H1 (cell line): ENCODE measurements around the gene LMAN1L. TPM values are rescaled to one million over a fixed set of nuclear protein-coding genes. Genes with fewer than 3 reads are reported as not detected.

Experiments
- CTCF ChIA-PET: fragments of 300-600 bp; sonication (Branson Sonifier 250); formaldehyde crosslinking; loops from one replicate; lab custom pipeline; 2021; ENCODE audit not compliant: partially characterized antibody; lab: Charles Lee
- POLR2A ChIA-PET: fragments of 300-600 bp; sonication (Branson Sonifier 250); formaldehyde crosslinking; loops from one replicate; lab custom pipeline; 2021; ENCODE audit warnings: inconsistent platforms; ENCODE audit not compliant: partially characterized antibody; lab: Charles Lee
- DNase-seq, 2 experiments: peaks; one replicate each; pipeline versions ENCODE4 v3.0.0 to v3.0.0-alpha.2; 2010 to 2022; ENCODE audit warnings: low spot score in 2 of 2, low read depth in 1 of 2, mixed read lengths in 1 of 2
- FAIRE-seq: peaks from 2 replicates; lab custom pipeline; 2011; peaks lifted over from hg19 to GRCh38; lab: Jason Lieb, UNC
- H2AFZ ChIP-seq: 2 replicates; pipeline ENCODE4 v1.8.1; 2012; ENCODE audit warnings: low read length, inconsistent platforms
- H2AK5ac ChIP-seq: 2 replicates; pipeline ENCODE4 v1.6.1; 2013; ENCODE audit warnings: low read depth, low read length
- H2BK120ac ChIP-seq: replicated peaks from 2 replicates; pipeline ENCODE3; 2013; ENCODE audit warnings: low read depth, low read length, inconsistent platforms
- H2BK12ac ChIP-seq: 2 replicates; pipeline ENCODE4 v1.6.1; 2013; ENCODE audit warnings: low read depth, low read length
- H2BK15ac ChIP-seq: 2 replicates; pipeline ENCODE4 v1.6.1; 2013; ENCODE audit warnings: low read length
- H2BK20ac ChIP-seq: 2 replicates; pipeline ENCODE4 v1.6.1; 2013; ENCODE audit warnings: low read length
- H2BK5ac ChIP-seq: 2 replicates; pipeline ENCODE4 v1.6.1; 2013; ENCODE audit warnings: low read depth, low read length
- H3K14ac ChIP-seq: 2 replicates; pipeline ENCODE4 v1.6.1; 2013; ENCODE audit warnings: inconsistent platforms; ENCODE audit not compliant: insufficient read length
- H3K18ac ChIP-seq: 2 replicates; pipeline ENCODE4 v1.6.1; 2013; ENCODE audit warnings: low read length; ENCODE audit errors: extremely low read depth
- H3K23ac ChIP-seq: 2 replicates; pipeline ENCODE4 v1.6.1; 2013; ENCODE audit warnings: inconsistent platforms; ENCODE audit not compliant: insufficient read length
- H3K23me2 ChIP-seq: 2 replicates; pipeline ENCODE4 v1.6.1; 2013; ENCODE audit warnings: low read depth, low read length
- H3K27ac ChIP-seq: 2 replicates; pipeline ENCODE4 v1.6.1; 2011; ENCODE audit warnings: low read depth, low read length, inconsistent platforms
- H3K27me3 ChIP-seq, 4 experiments: replicated peaks in 1 of 4; 1 replicate in 1 of 4; 2 replicates in 3 of 4; pipeline versions ENCODE4 v1.6.1 to v1.8.1; 2011 to 2013; ENCODE audit warnings: low read length in 3 of 4, mild to moderate bottlenecking in 3 of 4, inconsistent platforms in 2 of 4, mixed read lengths in 2 of 4, moderate library complexity in 1 of 4; ENCODE audit not compliant: control insufficient read depth in 3 of 4, insufficient read depth in 3 of 4; ENCODE audit errors: extremely low read depth in 1 of 4
- H3K36me3 ChIP-seq, 4 experiments: 2 replicates each; pipeline versions ENCODE4 v1.6.1 to v1.8.1; 2011 to 2013; ENCODE audit warnings: mild to moderate bottlenecking in 4 of 4, low read length in 3 of 4, moderate library complexity in 2 of 4, control low read depth in 1 of 4, inconsistent platforms in 1 of 4; ENCODE audit not compliant: insufficient read depth in 4 of 4, control insufficient read depth in 2 of 4
- H3K4ac ChIP-seq: replicated peaks from 2 replicates; pipeline ENCODE3; 2013; ENCODE audit warnings: low read length, low read depth, mixed read lengths, inconsistent platforms; ENCODE audit not compliant: insufficient read length
- H3K4me1 ChIP-seq, 4 experiments: replicated peaks in 1 of 4; 1 replicate in 1 of 4; 2 replicates in 3 of 4; pipeline versions ENCODE4 v1.6.1 to v1.8.1; 2011 to 2013; ENCODE audit warnings: low read length in 3 of 4, inconsistent platforms in 2 of 4, mixed read lengths in 1 of 4; ENCODE audit not compliant: insufficient read depth in 4 of 4, control insufficient read depth in 3 of 4
- H3K4me2 ChIP-seq, 2 experiments: 2 replicates each; pipeline versions ENCODE4 v1.6.1 to v1.8.1; 2011 to 2013; ENCODE audit warnings: low read depth in 2 of 2, low read length in 2 of 2, control low read depth in 1 of 2, inconsistent platforms in 1 of 2, mild to moderate bottlenecking in 1 of 2; ENCODE audit not compliant: insufficient read depth in 1 of 2
- H3K4me3 ChIP-seq, 4 experiments: fragments of 200-600, 300-600 bp in 1 of 4; sonication (generic), shearing (Covaris generic), sonication (Bioruptor Twin) in 1 of 4; 2 replicates each; pipeline versions ENCODE4 v1.5.1 to v1.8.1; 2011 to 2016; ENCODE audit warnings: low read length in 4 of 4, low read depth in 3 of 4, control low read depth in 2 of 4, inconsistent platforms in 2 of 4, mild to moderate bottlenecking in 2 of 4, mixed read lengths in 1 of 4, moderate library complexity in 1 of 4; ENCODE audit not compliant: insufficient read depth in 2 of 4; ENCODE audit errors: extremely low read depth in 1 of 4
- H3K56ac ChIP-seq: replicated peaks from 2 replicates; pipeline ENCODE3; 2013; ENCODE audit warnings: low read depth, mild to moderate bottlenecking, mixed read lengths, low read length, inconsistent platforms; ENCODE audit not compliant: insufficient read length
- H3K79me1 ChIP-seq: 2 replicates; pipeline ENCODE4 v1.6.1; 2013; ENCODE audit warnings: low read depth, low read length, control low read depth
- H3K79me2 ChIP-seq, 2 experiments: 2 replicates each; pipeline versions ENCODE4 v1.6.1 to v1.8.1; 2012 to 2013; ENCODE audit warnings: low read length in 2 of 2, mild to moderate bottlenecking in 2 of 2, inconsistent platforms in 1 of 2; ENCODE audit not compliant: insufficient read depth in 2 of 2, control insufficient read depth in 1 of 2
- H3K9ac ChIP-seq, 4 experiments: replicated peaks in 1 of 4; 1 replicate in 1 of 4; 2 replicates in 3 of 4; pipeline versions ENCODE4 v1.6.1 to v1.8.1; 2011 to 2013; ENCODE audit warnings: low read depth in 3 of 4, low read length in 3 of 4, control low read depth in 2 of 4, mild to moderate bottlenecking in 2 of 4, moderate library complexity in 2 of 4, inconsistent platforms in 1 of 4; ENCODE audit errors: extremely low read depth in 1 of 4
- H3K9me3 ChIP-seq, 2 experiments: 2 replicates each; pipeline versions ENCODE4 v1.6.1 to v1.8.1; 2012 to 2013; ENCODE audit warnings: mild to moderate bottlenecking in 2 of 2, moderate library complexity in 2 of 2, control low read depth in 1 of 2, inconsistent platforms in 1 of 2, low read depth in 1 of 2, low read length in 1 of 2, mixed read lengths in 1 of 2; ENCODE audit not compliant: insufficient read depth in 2 of 2
- H4K20me1 ChIP-seq, 2 experiments: replicated peaks in 1 of 2; 2 replicates each; pipeline versions ENCODE3 to v1.8.1; 2011 to 2013; ENCODE audit warnings: inconsistent platforms in 2 of 2, low read length in 2 of 2, mild to moderate bottlenecking in 1 of 2; ENCODE audit not compliant: insufficient read depth in 2 of 2, control insufficient read depth in 1 of 2
- H4K5ac ChIP-seq: 2 replicates; pipeline ENCODE4 v1.6.1; 2013; ENCODE audit warnings: low read length, low read depth, mixed read lengths, inconsistent platforms; ENCODE audit not compliant: insufficient read length
- H4K8ac ChIP-seq: 2 replicates; pipeline ENCODE4 v1.8.0; 2013; ENCODE audit warnings: mild to moderate bottlenecking, moderate library complexity, low read length, inconsistent platforms; ENCODE audit not compliant: insufficient read depth; ENCODE audit errors: extremely low read depth
- H4K91ac ChIP-seq: replicated peaks from 2 replicates; pipeline ENCODE3; 2013; ENCODE audit warnings: low read length, mixed read lengths, inconsistent platforms; ENCODE audit not compliant: insufficient read length
- CEBPB ChIP-seq: IDR thresholded peaks from 2 replicates; pipeline ENCODE4 v1.6.1; 2012; ENCODE audit warnings: low read depth, low read length
- JUN ChIP-seq: IDR thresholded peaks from 2 replicates; pipeline ENCODE4 v1.6.1; 2011; ENCODE audit warnings: low read depth, mild to moderate bottlenecking, improper control_type of control experiment, low read length
- RAD21 ChIP-seq, 2 experiments: IDR thresholded peaks in 1 of 2; conservative IDR thresholded peaks in 1 of 2; 2 replicates each; pipeline ENCODE4 v1.6.1; 2011; ENCODE audit warnings: low read depth in 2 of 2, low read length in 2 of 2, improper control_type of control experiment in 1 of 2, inconsistent platforms in 1 of 2, mild to moderate bottlenecking in 1 of 2, moderate library complexity in 1 of 2
- SIN3A ChIP-seq, 2 experiments: IDR thresholded peaks in 1 of 2; conservative IDR thresholded peaks in 1 of 2; 2 replicates each; pipeline ENCODE4 v1.6.1; 2011 to 2012; ENCODE audit warnings: low read length in 2 of 2, improper control_type of control experiment in 1 of 2, low read depth in 1 of 2, mild to moderate bottlenecking in 1 of 2
- WGBS, 2 experiments: shearing (Covaris generic) in 1 of 2; methylation state at CpG; one replicate each; pipeline versions ENCODE4 v1.1.6 to v1.1.7; 2013 to 2015; ENCODE audit warnings: low lambda C conversion rate in 2 of 2, mixed read lengths in 2 of 2, inconsistent platforms in 1 of 2, low coverage in 1 of 2, missing lambda C conversion rate in 1 of 2; ENCODE audit not compliant: insufficient replicate concordance in 2 of 2, insufficient coverage in 1 of 2, insufficient read length in 1 of 2; ENCODE audit errors: extremely low coverage in 1 of 2, missing lambda C conversion rate in 1 of 2; 5-methylcytosine and 5-hydroxymethylcytosine counted together
- polyA plus RNA-seq, 7 experiments: library from polyadenylated mRNA; depleted of rRNA in 3 of 7; stranded (reverse) in 5 of 7; unstranded in 2 of 7; fragments of >200 nt in 5 of 7; fragments of 200-250 nt in 2 of 7; gene quantifications; 1 replicate in 5 of 7; 2 replicates in 1 of 7; 4 replicates in 1 of 7; pipeline versions ENCODE4 v1.2.1 to v1.2.3, GENCODE V29; 2011 to 2013; ENCODE audit warnings: missing spikeins in 2 of 7, mixed read lengths in 2 of 7
- total RNA-seq: library from RNA; stranded (reverse); fragmentation: NEBNext Ultra II Directional; extraction: Animal tissue kit (Norgen Biotek cat#: 25700); gene quantifications from 2 replicates; pipeline ENCODE4 v1.2.1, GENCODE V29; 2021
- TF ChIP-seq, protein P1 (sequence below): IDR thresholded peaks from 2 replicates; pipeline ENCODE4 v1.6.1; 2012; ENCODE audit warnings: inconsistent platforms
- TF ChIP-seq, protein P2 (sequence below): IDR thresholded peaks from 2 replicates; pipeline ENCODE4 v1.6.1; 2012; ENCODE audit warnings: inconsistent platforms
- TF ChIP-seq, protein P3 (sequence below), 3 experiments: IDR thresholded peaks; 1 replicate in 2 of 3; 2 replicates in 1 of 3; pipeline versions ENCODE4 v1.5.1 to v1.6.1; 2011; ENCODE audit warnings: low read length in 3 of 3, mild to moderate bottlenecking in 3 of 3, inconsistent platforms in 2 of 3, low read depth in 1 of 3, moderate library complexity in 1 of 3; ENCODE audit not compliant: insufficient read depth in 1 of 3; ENCODE audit errors: control extremely low read depth in 1 of 3

The LMAN1L gene
- total and polyA plus RNA-seq, 2 of the 8 experiments (the other 6 are each of a cell fraction or from before 2014, with no cell fraction given) = not detected

DNA sequence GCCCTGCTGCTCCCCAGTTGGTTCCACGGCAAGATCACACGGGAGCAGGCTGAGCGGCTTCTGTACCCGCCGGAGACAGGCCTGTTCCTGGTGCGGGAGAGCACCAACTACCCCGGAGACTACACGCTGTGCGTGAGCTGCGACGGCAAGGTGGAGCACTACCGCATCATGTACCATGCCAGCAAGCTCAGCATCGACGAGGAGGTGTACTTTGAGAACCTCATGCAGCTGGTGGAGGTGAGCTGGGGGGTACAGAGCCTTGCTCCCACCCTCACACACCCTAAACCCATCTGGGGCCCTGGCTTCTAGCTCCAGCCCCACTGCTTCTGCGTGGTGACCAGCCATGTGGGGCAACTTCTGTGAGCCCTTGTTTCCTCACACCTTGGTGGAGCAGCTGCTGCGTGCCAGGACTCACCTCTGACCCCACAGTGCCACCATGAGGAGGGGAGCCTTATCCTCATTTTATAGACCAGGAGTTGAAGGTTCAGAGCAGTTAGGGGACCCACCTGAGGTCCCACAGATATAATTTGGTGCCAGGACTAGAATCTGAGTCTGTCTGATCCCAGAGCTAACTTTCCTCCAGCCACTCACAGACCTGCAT lies 13.3 kb upstream of the LMAN1L start:
- peak overlapping the region; percentile 81 for H4K91ac ChIP-seq
- peak overlapping the region; percentile 9 for H4K5ac ChIP-seq
- no peak overlapping the region for H3K4me2 ChIP-seq
- H4K20me1 ChIP-seq = peaks cover 6 to 17% of the 10 kb centered on the region in 2 experiments
- H3K9me3 ChIP-seq = no peaks in the 10 kb centered on the region
- H3K14ac ChIP-seq = no peak overlapping the region
- H2BK15ac ChIP-seq = no peak overlapping the region
- H3K27me3 ChIP-seq = no peaks in the 10 kb centered on the region
- H3K23ac ChIP-seq = no peak overlapping the region
- no peaks in the 10 kb centered on the region for H3K79me2 ChIP-seq
- H3K4me3 ChIP-seq = no peak overlapping the region
- no peak overlapping the region for H2BK12ac ChIP-seq
- POLR2A ChIA-PET = interaction anchor here (0.7 to 3.6 kb wide), 6 partner anchors 9 to 126 kb away, joined by 3 to 20 read pairs (median 4); partner anchors contain the start of gene MPI
- H3K36me3 ChIP-seq = peaks cover 0 to 14% (median 0%) of the 10 kb centered on the region in 4 experiments; a peak in 1 of 8 replicates
- no peak overlapping the region for H2AFZ ChIP-seq
- peak overlapping the region; percentile 50; the same call in 1 of the 2 replicates for H2BK5ac ChIP-seq
- H3K56ac ChIP-seq = no peak overlapping the region
- no peak overlapping the region for H2AK5ac ChIP-seq
- no peak overlapping the region for H2BK120ac ChIP-seq
- no peak overlapping the region for H2BK20ac ChIP-seq
- WGBS, 2 experiments = 89% methylated on average over 16 of the region's 16 CpGs; no CpG with 5 or more reads in 1 of the 2 experiments
- CTCF ChIA-PET = interaction anchor here (0.6 to 53.7 kb wide), 37 partner anchors 8 to 552 kb away, joined by 3 to 1439 read pairs (median 4); partner anchors contain the start of genes CLK3, CPLX3, CSK and CYP1A2
- peaks cover 0 to 5% (median 2%) of the 10 kb centered on the region in 4 experiments; a peak in 3 of 7 replicates for H3K4me1 ChIP-seq
- 0 out of 2 replicates have a peak, but pooled peaks cover 2% of the 10 kb centered on the region for H3K79me1 ChIP-seq
- no peak overlapping the region for H3K27ac ChIP-seq
- no peak for DNase-seq
- H3K4ac ChIP-seq = no peak overlapping the region
- H3K23me2 ChIP-seq = no peaks in the 10 kb centered on the region
- FAIRE-seq = no peak
- H3K18ac ChIP-seq = no peak overlapping the region
- H4K8ac ChIP-seq = peak overlapping the region; percentile 57
- H3K9ac ChIP-seq = no peak overlapping the region
- TF ChIP-seq, protein P1, sequence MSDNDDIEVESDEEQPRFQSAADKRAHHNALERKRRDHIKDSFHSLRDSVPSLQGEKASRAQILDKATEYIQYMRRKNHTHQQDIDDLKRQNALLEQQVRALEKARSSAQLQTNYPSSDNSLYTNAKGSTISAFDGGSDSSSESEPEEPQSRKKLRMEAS = 0 out of 2 replicates have a peak, but pooled peaks have one; percentile 24
- TF ChIP-seq JUN (no peak), SIN3A (conservative IDR thresholded peaks at IDR 0.05 in 1 of 2, IDR thresholded peaks at IDR 0.05 in 1 of 2; ENCODE audit: low read depth in 1 of 2, low read length in 2 of 2) (no peak), CEBPB (no peak), RAD21 (IDR thresholded peaks at IDR 0.05 in 1 of 2, conservative IDR thresholded peaks at IDR 0.05 in 1 of 2; ENCODE audit: low read depth in 2 of 2, low read length in 2 of 2) (peak; percentile 40 to 58)
- TF ChIP-seq, protein P2, sequence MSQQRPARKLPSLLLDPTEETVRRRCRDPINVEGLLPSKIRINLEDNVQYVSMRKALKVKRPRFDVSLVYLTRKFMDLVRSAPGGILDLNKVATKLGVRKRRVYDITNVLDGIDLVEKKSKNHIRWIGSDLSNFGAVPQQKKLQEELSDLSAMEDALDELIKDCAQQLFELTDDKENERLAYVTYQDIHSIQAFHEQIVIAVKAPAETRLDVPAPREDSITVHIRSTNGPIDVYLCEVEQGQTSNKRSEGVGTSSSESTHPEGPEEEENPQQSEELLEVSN = 0 out of 2 replicates have a peak, but pooled peaks have one; percentile 18
- TF ChIP-seq, protein P3, sequence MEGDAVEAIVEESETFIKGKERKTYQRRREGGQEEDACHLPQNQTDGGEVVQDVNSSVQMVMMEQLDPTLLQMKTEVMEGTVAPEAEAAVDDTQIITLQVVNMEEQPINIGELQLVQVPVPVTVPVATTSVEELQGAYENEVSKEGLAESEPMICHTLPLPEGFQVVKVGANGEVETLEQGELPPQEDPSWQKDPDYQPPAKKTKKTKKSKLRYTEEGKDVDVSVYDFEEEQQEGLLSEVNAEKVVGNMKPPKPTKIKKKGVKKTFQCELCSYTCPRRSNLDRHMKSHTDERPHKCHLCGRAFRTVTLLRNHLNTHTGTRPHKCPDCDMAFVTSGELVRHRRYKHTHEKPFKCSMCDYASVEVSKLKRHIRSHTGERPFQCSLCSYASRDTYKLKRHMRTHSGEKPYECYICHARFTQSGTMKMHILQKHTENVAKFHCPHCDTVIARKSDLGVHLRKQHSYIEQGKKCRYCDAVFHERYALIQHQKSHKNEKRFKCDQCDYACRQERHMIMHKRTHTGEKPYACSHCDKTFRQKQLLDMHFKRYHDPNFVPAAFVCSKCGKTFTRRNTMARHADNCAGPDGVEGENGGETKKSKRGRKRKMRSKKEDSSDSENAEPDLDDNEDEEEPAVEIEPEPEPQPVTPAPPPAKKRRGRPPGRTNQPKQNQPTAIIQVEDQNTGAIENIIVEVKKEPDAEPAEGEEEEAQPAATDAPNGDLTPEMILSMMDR (IDR thresholded peaks at IDR 0.05; ENCODE audit: control extremely low read depth in 1 of 3, insufficient read depth in 1 of 3, low read depth in 1 of 3, low read length in 3 of 3) = peak; percentile 19 to 46 (median 36)
